ENCODE results near the gene SLC1A5.

DNA sequence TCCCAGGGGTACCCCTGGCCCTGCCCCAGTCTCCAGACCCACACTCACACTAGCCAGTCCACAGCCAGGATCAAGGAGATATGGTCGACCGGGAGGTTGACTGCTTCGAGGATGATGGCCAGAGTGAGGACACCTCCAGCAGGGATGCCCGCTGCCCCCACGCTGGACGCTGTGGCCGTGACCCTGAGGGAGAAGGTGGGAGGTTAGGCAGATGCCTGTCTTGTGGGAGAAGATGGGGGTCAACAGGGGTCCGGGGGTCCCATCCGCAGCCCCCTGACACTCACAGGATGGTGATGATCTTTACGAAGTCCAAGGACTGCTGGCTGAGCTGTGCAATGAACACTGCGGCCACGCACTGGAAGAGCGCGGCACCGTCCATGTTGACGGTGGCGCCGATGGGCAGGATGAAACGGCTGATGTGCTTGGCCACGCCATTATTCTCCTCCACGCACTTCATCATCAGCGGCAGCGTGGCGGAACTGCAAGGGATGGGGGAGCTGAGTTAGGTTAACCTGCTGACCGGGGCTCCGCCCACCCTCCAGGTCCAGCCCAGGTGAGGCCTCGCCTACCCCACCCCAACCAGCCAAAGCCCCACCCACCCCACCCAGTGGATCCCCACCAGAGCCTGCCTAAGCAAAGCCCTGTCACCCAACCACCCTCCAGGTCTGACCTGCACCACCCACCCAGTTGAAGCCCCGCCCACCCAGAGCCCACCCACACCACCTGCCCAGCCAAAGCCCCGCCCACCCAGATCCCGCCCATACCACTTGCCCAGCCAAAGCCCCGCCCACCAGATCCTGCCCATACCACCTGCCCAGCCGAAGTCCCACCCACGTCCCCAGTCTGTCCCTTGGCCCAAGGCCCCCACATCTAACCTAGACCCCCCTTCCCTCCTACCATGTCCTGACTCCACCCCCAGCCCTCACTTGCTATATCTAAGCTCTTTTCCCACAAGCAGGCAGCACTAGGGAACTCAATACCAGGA, 11.2 kb downstream of the SLC1A5 start:
- TF ChIP-seq, protein P1, sequence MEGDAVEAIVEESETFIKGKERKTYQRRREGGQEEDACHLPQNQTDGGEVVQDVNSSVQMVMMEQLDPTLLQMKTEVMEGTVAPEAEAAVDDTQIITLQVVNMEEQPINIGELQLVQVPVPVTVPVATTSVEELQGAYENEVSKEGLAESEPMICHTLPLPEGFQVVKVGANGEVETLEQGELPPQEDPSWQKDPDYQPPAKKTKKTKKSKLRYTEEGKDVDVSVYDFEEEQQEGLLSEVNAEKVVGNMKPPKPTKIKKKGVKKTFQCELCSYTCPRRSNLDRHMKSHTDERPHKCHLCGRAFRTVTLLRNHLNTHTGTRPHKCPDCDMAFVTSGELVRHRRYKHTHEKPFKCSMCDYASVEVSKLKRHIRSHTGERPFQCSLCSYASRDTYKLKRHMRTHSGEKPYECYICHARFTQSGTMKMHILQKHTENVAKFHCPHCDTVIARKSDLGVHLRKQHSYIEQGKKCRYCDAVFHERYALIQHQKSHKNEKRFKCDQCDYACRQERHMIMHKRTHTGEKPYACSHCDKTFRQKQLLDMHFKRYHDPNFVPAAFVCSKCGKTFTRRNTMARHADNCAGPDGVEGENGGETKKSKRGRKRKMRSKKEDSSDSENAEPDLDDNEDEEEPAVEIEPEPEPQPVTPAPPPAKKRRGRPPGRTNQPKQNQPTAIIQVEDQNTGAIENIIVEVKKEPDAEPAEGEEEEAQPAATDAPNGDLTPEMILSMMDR (IDR thresholded peaks at IDR 0.05): no peak
- no peak for TF ChIP-seq POLR2AphosphoS5 (IDR thresholded peaks at IDR 0.05)
- TF ChIP-seq POLR2A (IDR thresholded peaks at IDR 0.05): no peak
- TF ChIP-seq EP300 (IDR thresholded peaks at IDR 0.05): no peak
